C4-2B (cell line): Measurements from ENCODE around the gene C2CD4A.

Experiments
- H3K27ac ChIP-seq: fragments of 450-650 bp; 2 replicates; pipeline ENCODE4 v1.5.1; 2017
- ZFX ChIP-seq: fragments of 450-650 bp; IDR thresholded peaks from 2 replicates; pipeline ENCODE4 v1.6.1; 2017
- TF ChIP-seq, protein P1 (sequence below): fragments of 450-650 bp; conservative IDR thresholded peaks from 2 replicates; pipeline ENCODE4 v1.5.1; 2017; ENCODE audit warnings: mild to moderate bottlenecking

C2CD4A gene

DNA sequence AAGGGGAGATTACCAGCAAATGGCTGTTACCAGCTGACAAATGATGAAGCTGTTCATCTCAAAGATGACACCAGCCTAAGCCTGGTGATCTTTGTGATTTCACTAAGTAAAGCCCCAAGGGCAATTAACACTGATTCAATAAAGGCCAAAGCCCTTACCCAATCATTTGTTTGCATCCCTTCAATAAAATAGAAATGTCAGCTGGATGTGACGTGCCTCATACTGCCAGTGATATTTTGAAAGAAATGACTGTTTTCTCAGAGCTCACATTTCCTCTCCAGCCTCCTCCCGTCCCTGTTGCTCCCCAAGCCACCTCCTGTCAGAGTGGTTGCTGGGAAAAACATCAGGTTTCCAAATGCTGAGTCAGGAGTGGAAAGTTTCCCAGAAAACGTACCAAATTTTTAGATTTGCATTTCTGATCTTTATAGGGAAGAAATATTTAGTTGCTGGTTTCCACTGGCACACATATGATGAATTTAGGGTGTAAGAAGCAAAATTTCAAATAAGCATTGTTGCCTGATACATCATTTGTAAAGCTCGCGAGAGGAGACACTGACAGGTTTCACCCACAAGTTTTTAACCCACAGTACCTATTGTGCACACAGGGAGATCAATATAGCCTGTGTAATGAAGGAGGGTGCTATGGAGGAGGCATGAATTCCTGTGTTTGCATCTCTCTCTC lies 21.0 kb downstream of the C2CD4A start:
- no peak overlapping the region for H3K27ac ChIP-seq
- TF ChIP-seq ZFX, result no peak
- TF ChIP-seq, protein P1, sequence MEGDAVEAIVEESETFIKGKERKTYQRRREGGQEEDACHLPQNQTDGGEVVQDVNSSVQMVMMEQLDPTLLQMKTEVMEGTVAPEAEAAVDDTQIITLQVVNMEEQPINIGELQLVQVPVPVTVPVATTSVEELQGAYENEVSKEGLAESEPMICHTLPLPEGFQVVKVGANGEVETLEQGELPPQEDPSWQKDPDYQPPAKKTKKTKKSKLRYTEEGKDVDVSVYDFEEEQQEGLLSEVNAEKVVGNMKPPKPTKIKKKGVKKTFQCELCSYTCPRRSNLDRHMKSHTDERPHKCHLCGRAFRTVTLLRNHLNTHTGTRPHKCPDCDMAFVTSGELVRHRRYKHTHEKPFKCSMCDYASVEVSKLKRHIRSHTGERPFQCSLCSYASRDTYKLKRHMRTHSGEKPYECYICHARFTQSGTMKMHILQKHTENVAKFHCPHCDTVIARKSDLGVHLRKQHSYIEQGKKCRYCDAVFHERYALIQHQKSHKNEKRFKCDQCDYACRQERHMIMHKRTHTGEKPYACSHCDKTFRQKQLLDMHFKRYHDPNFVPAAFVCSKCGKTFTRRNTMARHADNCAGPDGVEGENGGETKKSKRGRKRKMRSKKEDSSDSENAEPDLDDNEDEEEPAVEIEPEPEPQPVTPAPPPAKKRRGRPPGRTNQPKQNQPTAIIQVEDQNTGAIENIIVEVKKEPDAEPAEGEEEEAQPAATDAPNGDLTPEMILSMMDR, result no peak

- no peak for TF ChIP-seq ZFX
- TF ChIP-seq, protein P1, result no peak
- no peak overlapping the region for H3K27ac ChIP-seq
These were observed 21.5 kb downstream of the C2CD4A start for GRCh38 chr15:62088353-62088693.

DNA sequence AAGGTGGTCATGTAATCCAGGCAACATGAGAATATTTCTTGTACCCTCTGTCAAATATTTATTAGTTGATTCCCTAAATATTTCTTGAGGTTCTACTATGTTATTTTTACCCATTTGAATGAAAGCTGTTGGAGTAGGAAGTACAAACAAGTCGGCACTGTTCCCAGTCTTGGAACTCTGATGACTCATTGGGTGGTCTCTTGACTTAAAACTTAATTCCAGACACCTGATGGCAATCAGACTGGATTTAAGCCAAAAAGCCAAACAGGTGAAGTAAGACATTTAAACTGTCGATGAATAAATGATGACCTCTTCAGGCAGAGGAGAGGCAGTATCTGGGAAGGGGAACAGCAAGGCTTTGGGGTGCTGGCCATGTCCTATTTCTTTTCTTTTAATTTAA lies 22.8 kb downstream of the C2CD4A start:
- no peak overlapping the region for H3K27ac ChIP-seq
- TF ChIP-seq ZFX, result no peak
- TF ChIP-seq, protein P1, result no peak

DNA sequence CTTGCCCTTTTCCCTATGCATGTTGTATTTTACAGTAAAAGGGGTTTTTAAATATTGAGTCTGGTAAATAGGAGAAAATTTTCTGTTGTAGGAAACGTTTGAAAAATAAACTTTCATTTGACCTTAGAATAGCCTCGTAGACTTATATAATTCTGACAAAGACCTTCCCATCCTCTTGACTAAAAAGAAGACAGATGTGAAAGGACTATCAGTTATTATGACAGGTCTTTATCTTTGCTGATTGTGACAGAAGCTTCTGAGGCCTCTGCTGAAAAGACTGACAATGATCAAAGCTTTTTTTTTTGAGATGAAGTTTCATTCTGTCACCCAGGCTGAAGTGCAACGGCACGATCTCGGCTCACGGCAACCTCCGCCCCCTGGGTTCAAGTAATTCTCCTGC lies 24.2 kb downstream of the C2CD4A start:
- TF ChIP-seq, protein P1, result no peak
- no peak for TF ChIP-seq ZFX
- no peak overlapping the region for H3K27ac ChIP-seq

- no peak overlapping the region for H3K27ac ChIP-seq
- TF ChIP-seq ZFX, result no peak
- TF ChIP-seq, protein P1, result no peak
These were observed 27.0 kb downstream of the C2CD4A start for GRCh38 chr15:62093809-62094208.

GRCh38 chr15:62094388-62094787 lies 27.6 kb downstream of the C2CD4A start:
- TF ChIP-seq, protein P1, result no peak
- TF ChIP-seq ZFX, result no peak
- no peak overlapping the region for H3K27ac ChIP-seq

GRCh38 chr15:62099094-62099601 lies 32.4 kb downstream of the C2CD4A start:
- H3K27ac ChIP-seq, result no peak overlapping the region

More at GRCh38 chr15:62099094-62099601, 32.4 kb downstream of the C2CD4A start:
- TF ChIP-seq, protein P1, result no peak
- no peak for TF ChIP-seq ZFX
